SH-SY5Y (cell line): ENCODE results near the gene EFR3B.

Experiments used
- GATA2 ChIP-seq: IDR thresholded peaks from 2 replicates; pipeline ENCODE4 v1.6.1; 2011; ENCODE audit warnings: mild to moderate bottlenecking, low read depth, low read length
- GATA3 ChIP-seq: IDR thresholded peaks from 2 replicates; pipeline ENCODE4 v1.6.1; 2011; ENCODE audit warnings: low read depth, mild to moderate bottlenecking, low read length, moderate library complexity

GRCh38 chr2:25034081-25034480, 7.8 kb upstream of the EFR3B start:
- TF ChIP-seq GATA2, result no peak
- no peak for TF ChIP-seq GATA3
